ENCODE measurements around the gene CLCN3.

The CLCN3 gene

GRCh38 chr4:169655401-169655800 lies 35.0 kb downstream of the CLCN3 start:
- TF ChIP-seq EZH2phosphoT487 (IDR thresholded peaks at IDR 0.05; ENCODE audit: borderline replicate concordance), result no peak
- TF ChIP-seq CTCF (conservative IDR thresholded peaks at IDR 0.05; ENCODE audit: low read length), result no peak
- Histone ChIP-seq H3K4me2 (ENCODE audit: low read depth, low read length, poor library complexity, severe bottlenecking) (no peak overlapping the region), H3K4me1 (ENCODE audit: insufficient read depth, low read length, poor library complexity, severe bottlenecking) (peaks cover 19% of the 10 kb centered on the region), H4K20me1 (ENCODE audit: insufficient read depth, low read length, poor library complexity, severe bottlenecking) (no peaks in the 10 kb centered on the region), H3K9me2 (replicated peaks; ENCODE audit: low read depth, low read length) (no peaks in the 10 kb centered on the region), H3K79me2 (ENCODE audit: insufficient read depth, low read length) (no peaks in the 10 kb centered on the region), H3K4me3 (ENCODE audit: low read length, poor library complexity, severe bottlenecking) (no peak overlapping the region), H3F3A (ENCODE audit: low read depth) (no peaks in the 10 kb centered on the region), H3K9me3 (ENCODE audit: insufficient read depth, low read depth, low read length) (no peaks in the 10 kb centered on the region), H3K27me3 (ENCODE audit: insufficient read depth, low read length, poor library complexity, severe bottlenecking) (no peaks in the 10 kb centered on the region), H3K9ac (ENCODE audit: low read depth, low read length, poor library complexity, severe bottlenecking) (no peak overlapping the region), H2AFZ (ENCODE audit: low read length) (no peak overlapping the region), H3K36me3 (ENCODE audit: insufficient read depth, low read length) (no peaks in the 10 kb centered on the region)

GRCh38 chr4:169657470-169658107 lies 37.2 kb downstream of the CLCN3 start:
- H3K4me2 ChIP-seq (ENCODE audit: low read depth, low read length, poor library complexity, severe bottlenecking), result no peak overlapping the region
- H3K27me3 ChIP-seq (ENCODE audit: insufficient read depth, low read length, poor library complexity, severe bottlenecking), result no peaks in the 10 kb centered on the region
- H3K36me3 ChIP-seq (ENCODE audit: insufficient read depth, low read length), result no peaks in the 10 kb centered on the region
- no peaks in the 10 kb centered on the region for H4K20me1 ChIP-seq (ENCODE audit: insufficient read depth, low read length, poor library complexity, severe bottlenecking)
- no peaks in the 10 kb centered on the region for H3F3A ChIP-seq (ENCODE audit: low read depth)
- H2AFZ ChIP-seq (ENCODE audit: low read length), result no peak overlapping the region
- H3K4me1 ChIP-seq (ENCODE audit: insufficient read depth, low read length, poor library complexity, severe bottlenecking), result peaks cover 22% of the 10 kb centered on the region
- no peaks in the 10 kb centered on the region for H3K9me2 ChIP-seq (replicated peaks; ENCODE audit: low read depth, low read length)
- TF ChIP-seq CTCF (conservative IDR thresholded peaks at IDR 0.05; ENCODE audit: low read length) (no peak), EZH2phosphoT487 (IDR thresholded peaks at IDR 0.05; ENCODE audit: borderline replicate concordance) (no peak)
- H3K9me3 ChIP-seq (ENCODE audit: insufficient read depth, low read depth, low read length), result no peaks in the 10 kb centered on the region
- no peak overlapping the region for H3K9ac ChIP-seq (ENCODE audit: low read depth, low read length, poor library complexity, severe bottlenecking)
- no peaks in the 10 kb centered on the region for H3K79me2 ChIP-seq (ENCODE audit: insufficient read depth, low read length)
- H3K4me3 ChIP-seq (ENCODE audit: low read length, poor library complexity, severe bottlenecking), result no peak overlapping the region

- Histone ChIP-seq H3K79me2 (ENCODE audit: insufficient read depth, low read length) (no peaks in the 10 kb centered on the region), H3K4me1 (ENCODE audit: insufficient read depth, low read length, poor library complexity, severe bottlenecking) (peaks cover 22% of the 10 kb centered on the region), H4K20me1 (ENCODE audit: insufficient read depth, low read length, poor library complexity, severe bottlenecking) (no peaks in the 10 kb centered on the region), H3K4me2 (ENCODE audit: low read depth, low read length, poor library complexity, severe bottlenecking) (no peak overlapping the region), H3K27me3 (ENCODE audit: insufficient read depth, low read length, poor library complexity, severe bottlenecking) (no peaks in the 10 kb centered on the region), H3K9ac (ENCODE audit: low read depth, low read length, poor library complexity, severe bottlenecking) (no peak overlapping the region), H3K9me2 (replicated peaks; ENCODE audit: low read depth, low read length) (no peaks in the 10 kb centered on the region), H3F3A (ENCODE audit: low read depth) (no peaks in the 10 kb centered on the region), H2AFZ (ENCODE audit: low read length) (no peak overlapping the region), H3K9me3 (ENCODE audit: insufficient read depth, low read depth, low read length) (no peaks in the 10 kb centered on the region), H3K4me3 (ENCODE audit: low read length, poor library complexity, severe bottlenecking) (no peak overlapping the region), H3K36me3 (ENCODE audit: insufficient read depth, low read length) (no peaks in the 10 kb centered on the region)
- TF ChIP-seq EZH2phosphoT487 (IDR thresholded peaks at IDR 0.05; ENCODE audit: borderline replicate concordance) (no peak), CTCF (conservative IDR thresholded peaks at IDR 0.05; ENCODE audit: low read length) (no peak)
These were observed 37.8 kb downstream of the CLCN3 start for GRCh38 chr4:169658196-169658595.

Data from Loucy (cell line).